Fibroblast of upper back skin (primary cell): ENCODE data around the gene CLPTM1.
"Not testable (repeated sequence)": the region's sequence is repeated elsewhere in the genome, so short reads cannot be mapped to it uniquely, and the experiment has no call there.

Experiments
- DNase-seq: peaks from one replicate; pipeline ENCODE4 v3.0.0-alpha.2; 2013

CLPTM1 gene, protein sequence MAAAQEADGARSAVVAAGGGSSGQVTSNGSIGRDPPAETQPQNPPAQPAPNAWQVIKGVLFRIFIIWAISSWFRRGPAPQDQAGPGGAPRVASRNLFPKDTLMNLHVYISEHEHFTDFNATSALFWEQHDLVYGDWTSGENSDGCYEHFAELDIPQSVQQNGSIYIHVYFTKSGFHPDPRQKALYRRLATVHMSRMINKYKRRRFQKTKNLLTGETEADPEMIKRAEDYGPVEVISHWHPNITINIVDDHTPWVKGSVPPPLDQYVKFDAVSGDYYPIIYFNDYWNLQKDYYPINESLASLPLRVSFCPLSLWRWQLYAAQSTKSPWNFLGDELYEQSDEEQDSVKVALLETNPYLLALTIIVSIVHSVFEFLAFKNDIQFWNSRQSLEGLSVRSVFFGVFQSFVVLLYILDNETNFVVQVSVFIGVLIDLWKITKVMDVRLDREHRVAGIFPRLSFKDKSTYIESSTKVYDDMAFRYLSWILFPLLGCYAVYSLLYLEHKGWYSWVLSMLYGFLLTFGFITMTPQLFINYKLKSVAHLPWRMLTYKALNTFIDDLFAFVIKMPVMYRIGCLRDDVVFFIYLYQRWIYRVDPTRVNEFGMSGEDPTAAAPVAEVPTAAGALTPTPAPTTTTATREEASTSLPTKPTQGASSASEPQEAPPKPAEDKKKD

GRCh38 chr19:44954649-44955504, at the start of gene CLPTM1:
TSS of gene CLPTM1 (plus strand) at chr19:44955380. CDS start at chr19:44955396, 16 bp downstream.
- DNase-seq, result peak; percentile 96

DNA sequence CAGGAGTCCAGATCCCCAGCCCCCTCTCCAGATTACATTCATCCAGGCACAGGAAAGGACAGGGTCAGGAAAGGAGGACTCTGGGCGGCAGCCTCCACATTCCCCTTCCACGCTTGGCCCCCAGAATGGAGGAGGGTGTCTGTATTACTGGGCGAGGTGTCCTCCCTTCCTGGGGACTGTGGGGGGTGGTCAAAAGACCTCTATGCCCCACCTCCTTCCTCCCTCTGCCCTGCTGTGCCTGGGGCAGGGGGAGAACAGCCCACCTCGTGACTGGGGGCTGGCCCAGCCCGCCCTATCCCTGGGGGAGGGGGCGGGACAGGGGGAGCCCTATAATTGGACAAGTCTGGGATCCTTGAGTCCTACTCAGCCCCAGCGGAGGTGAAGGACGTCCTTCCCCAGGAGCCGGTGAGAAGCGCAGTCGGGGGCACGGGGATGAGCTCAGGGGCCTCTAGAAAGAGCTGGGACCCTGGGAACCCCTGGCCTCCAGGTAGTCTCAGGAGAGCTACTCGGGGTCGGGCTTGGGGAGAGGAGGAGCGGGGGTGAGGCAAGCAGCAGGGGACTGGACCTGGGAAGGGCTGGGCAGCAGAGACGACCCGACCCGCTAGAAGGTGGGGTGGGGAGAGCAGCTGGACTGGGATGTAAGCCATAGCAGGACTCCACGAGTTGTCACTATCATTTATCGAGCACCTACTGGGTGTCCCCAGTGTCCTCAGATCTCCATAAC, 49.6 kb upstream of the CLPTM1 start, which contains the start of gene APOE:
TSS of gene APOE (plus strand) at position 360 of the 724 bp plus-strand sequence. CDS start 829 bp downstream, outside the sequence.
- no peak for DNase-seq

GRCh38 chr19:44907613-44908012, 47.6 kb upstream of the CLPTM1 start:
- no peak for DNase-seq

DNA sequence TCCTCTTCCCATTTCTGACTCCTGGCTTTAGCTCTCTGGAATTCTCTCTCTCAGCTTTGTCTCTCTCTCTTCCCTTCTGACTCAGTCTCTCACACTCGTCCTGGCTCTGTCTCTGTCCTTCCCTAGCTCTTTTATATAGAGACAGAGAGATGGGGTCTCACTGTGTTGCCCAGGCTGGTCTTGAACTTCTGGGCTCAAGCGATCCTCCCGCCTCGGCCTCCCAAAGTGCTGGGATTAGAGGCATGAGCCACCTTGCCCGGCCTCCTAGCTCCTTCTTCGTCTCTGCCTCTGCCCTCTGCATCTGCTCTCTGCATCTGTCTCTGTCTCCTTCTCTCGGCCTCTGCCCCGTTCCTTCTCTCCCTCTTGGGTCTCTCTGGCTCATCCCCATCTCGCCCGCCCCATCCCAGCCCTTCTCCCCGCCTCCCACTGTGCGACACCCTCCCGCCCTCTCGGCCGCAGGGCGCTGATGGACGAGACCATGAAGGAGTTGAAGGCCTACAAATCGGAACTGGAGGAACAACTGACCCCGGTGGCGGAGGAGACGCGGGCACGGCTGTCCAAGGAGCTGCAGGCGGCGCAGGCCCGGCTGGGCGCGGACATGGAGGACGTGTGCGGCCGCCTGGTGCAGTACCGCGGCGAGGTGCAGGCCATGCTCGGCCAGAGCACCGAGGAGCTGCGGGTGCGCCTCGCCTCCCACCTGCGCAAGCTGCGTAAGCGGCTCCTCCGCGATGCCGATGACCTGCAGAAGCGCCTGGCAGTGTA, 46.9 kb upstream of the CLPTM1 start:
- DNase-seq, result no peak

DNA sequence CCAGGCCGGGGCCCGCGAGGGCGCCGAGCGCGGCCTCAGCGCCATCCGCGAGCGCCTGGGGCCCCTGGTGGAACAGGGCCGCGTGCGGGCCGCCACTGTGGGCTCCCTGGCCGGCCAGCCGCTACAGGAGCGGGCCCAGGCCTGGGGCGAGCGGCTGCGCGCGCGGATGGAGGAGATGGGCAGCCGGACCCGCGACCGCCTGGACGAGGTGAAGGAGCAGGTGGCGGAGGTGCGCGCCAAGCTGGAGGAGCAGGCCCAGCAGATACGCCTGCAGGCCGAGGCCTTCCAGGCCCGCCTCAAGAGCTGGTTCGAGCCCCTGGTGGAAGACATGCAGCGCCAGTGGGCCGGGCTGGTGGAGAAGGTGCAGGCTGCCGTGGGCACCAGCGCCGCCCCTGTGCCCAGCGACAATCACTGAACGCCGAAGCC, 46.3 kb upstream of the CLPTM1 start:
- DNase-seq, result no peak

GRCh38 chr19:44909775-44910174, 45.4 kb upstream of the CLPTM1 start:
- no peak for DNase-seq

- not testable (repeated sequence) for DNase-seq
These were observed 43.3 kb upstream of the CLPTM1 start for GRCh38 chr19:44911896-44912295.

DNA sequence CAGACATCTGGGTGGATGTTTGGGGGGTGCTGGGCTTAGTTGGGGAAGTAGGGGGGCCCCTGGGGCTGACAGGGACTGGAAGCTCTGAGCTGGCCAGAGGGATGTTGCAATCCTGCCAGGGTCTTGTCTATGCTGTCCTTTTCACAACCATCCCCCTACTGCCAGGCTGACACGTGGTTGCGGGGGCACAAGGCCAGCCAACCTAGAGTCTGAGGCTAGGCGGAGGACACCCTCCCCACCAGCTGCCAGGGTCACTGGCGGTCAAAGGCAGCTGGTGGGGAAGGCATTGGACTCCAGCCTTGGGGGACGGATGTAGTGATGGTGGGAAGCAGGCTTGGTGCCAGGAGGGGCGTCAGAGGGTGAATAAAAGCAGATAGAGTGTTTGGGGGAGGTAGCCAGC, 42.3 kb upstream of the CLPTM1 start:
- DNase-seq, result no peak

DNA sequence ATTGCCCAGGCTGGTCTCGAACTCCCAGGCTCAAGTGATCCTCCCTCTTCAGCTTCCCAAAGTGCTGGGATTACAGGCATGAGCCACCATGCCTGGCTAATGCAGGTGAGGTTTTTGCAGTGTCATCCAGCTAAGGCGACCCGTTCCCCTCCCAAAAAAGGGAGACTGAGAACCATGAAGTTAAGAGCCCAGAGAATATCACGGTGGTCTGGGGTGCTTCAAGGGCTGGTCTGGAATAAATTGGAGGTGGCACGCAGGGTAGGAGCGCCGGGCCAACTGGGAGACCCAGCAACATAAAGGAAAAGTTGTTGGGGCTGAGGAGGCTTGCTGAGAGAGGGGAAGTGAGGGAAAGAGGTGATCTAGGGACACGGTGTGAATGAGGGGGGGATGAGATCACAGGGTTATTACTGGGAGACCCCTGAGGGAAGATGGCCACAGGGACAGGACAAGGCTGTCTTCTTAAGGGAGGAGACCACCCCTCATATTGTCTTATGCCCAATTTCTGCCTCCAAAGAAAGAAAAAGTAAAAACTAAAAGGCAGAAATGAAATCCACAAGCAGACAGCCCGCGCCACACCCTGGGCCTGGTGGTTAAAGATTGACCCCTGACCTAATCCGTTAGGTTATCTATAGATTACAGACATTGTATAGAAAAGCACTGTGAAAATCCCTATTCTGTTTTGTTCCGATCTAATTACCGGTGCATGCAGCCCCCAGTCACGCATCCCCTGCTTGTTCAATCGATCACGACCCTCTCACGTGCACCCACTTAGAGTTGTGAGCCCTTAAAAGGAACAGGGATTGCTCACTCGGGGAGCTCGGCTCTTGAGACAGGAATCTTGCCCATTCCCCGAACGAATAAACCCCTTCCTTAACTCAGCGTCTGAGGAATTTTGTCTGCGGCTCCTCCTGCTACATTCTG, 41.4 kb upstream of the CLPTM1 start:
- not testable (repeated sequence) for DNase-seq

DNA sequence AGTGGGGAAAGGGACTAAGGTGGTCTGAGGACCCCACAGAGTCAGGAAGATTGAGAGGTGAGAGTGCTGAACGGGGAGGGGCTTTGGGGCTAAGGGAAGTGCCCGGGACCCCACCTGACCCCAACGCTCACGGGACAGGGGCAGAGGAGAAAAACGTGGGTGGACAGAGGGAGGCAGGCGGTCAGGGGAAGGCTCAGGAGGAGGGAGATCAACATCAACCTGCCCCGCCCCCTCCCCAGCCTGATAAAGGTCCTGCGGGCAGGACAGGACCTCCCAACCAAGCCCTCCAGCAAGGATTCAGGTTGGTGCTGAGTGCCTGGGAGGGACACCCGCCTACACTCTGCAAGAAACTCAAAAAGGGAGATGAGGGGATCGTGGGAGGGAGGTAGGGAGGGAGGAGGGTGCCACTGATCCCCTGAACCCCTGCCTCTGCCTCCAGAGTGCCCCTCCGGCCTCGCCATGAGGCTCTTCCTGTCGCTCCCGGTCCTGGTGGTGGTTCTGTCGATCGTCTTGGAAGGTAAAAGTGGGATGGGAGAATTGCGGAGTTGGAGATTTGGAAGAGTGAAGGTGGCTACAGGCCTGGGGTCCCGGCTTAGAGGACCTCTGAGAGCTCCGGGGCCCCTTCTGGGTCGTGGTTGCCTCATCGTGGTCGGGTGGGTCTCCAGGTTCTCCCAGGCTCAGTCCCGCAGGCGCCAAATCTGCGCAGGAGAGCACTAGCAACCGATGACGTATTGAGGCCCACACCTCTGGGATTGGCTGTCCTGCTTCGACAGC, 40.6 kb upstream of the CLPTM1 start, which contains the start of gene APOC1:
TSS of gene APOC1 (plus strand) at position 176 of the 774 bp plus-strand sequence. CDS start at position 460, 284 bp downstream.
- DNase-seq, result peak; percentile 84

- DNase-seq, result no peak
These were observed 30.9 kb upstream of the CLPTM1 start for GRCh38 chr19:44924243-44924725.

DNA sequence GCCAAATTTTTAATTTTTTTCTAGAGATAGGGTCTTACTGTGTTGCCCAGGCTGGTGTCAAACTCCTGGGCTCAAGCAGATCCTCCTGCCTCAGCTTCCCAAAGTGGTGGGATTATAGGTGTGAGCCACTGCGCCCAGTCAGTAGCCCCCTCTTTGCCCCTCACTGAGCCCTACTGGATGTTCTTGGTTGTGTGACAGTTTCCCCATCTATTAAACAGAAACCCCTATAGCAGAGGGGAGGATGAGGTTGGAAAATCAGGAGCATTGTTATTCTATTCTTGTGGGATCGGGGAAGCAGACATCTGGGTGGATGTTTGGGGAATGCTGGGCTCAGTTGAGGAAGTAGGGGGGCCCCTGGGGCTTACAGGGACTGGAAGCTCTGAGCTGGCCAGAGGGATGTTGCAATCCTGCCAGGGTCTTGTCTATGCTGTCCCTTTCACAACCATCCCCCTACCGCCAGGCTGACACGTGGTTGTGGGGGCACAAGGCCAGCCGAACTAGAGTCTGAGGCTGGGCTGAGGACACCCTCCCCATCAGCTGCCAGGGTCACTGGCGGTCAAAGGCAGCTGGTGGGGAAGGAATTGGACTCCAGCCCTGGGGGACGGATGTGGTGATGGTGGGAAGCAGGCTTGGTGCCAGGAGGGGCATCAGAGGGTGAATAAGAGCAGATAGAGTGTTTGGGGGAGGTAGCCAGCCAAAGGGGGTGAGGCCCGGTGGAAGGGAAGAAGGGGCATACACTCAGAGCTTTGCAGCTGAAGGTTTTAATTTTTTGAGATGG, 29.9 kb upstream of the CLPTM1 start:
- DNase-seq, result peak; percentile 57

DNA sequence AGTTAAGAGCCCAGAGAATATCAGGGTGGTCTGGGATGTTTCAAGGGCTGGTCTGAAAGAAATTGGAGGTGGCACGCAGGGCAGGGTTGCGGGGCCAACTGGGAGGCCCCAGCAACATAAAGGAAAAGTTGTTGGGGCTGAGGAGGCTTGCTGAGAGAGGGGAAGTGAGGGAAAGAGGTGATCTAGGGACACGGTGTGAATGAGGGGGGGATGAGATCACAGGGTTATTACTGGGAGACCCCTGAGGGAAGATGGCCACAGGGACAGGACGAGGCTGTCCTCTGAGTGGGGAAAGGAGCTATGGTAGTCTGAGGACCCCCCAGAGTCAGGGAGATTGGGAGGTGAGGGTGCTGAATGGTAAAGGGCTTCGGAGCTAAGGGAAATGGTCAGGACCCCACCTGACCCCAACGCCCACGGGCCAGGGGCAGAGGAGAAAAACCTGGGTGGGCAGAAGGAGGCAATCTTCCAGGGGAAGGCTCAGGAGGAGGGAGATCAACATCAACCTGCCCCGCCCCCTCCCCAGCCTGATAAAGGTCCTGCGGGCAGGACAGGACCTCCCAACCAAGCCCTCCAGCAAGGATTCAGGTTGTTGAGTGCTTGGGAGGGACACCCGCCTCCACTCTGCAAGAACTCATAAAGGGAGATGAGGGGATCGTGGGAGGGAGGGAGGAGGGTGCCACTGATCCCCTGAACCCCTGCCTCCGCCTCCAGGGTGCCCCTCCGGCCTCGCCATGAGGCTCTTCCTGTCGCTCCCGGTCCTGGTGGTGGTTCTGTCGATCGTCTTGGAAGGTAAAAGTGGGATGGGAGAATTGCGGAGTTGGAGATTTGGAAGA, 28.7 kb upstream of the CLPTM1 start:
- not testable (repeated sequence) for DNase-seq

DNA sequence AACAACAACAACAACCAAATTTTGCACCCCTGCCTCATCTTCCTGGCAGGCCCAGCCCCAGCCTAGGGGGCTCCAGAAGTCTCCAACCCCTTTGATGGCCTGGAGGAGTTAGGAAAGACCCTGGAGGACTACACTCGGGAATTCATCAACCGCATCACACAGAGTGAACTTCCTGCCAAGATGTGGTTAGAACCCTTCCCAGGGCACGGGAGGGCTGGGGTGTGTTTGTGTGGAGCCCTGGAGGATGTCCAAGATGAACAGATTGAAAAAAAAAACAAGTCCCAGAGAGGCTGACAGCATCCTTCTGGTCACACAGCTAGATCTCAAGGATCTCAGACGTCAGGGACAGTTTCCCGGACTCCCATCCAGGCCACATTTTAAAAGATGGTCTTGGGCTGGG, 27.4 kb upstream of the CLPTM1 start:
- DNase-seq, result peak; percentile 67

- DNase-seq, result no peak
These were observed 25.1 kb upstream of the CLPTM1 start for GRCh38 chr19:44930088-44930487.

DNA sequence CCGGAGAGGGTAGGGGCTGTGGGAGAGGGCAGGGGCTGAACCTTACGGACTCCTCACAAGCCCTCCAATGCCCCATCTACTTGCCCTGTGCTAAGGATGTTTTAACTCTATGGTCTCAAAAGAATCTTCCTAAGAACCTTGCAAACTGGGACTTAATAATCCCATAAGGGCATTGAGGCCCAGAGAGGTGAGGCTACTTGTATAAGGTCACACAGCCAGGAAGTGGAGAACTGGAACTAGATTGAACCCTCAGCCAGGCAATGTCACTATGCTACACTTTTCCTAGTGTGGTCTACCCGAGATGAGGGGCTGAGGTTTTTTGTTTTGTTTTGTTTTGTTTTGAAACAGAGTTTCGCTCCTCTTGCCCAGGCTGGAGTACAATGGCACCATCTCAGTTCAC, 23.6 kb upstream of the CLPTM1 start:
- DNase-seq, result no peak

DNA sequence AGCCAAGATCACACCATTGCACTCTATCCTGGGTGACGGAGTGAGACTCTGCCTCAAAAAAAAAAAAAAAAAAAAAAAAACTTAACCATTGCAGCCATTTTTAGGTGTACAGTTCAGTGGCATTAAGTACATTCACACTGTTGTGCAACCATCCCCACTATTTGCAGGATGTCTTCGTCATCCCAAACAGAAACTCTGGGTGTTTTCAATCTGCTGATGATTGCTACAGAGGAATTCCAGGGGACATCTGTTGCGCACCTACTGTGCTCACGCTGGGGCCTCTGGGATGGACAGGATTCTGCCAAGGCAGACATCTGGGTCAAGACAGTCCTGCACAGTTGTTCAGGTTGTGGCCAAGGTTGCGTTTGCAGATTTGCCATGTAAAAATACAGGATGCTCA, 15.5 kb upstream of the CLPTM1 start:
- DNase-seq, result no peak
